HuH-7 (cell line): Measurements from ENCODE around the gene EIPR1.
A peak's percentile ranks its signal among the peaks of the same experiment; 100 is the strongest.

ENCODE experiments used
- DNase-seq: peaks from one replicate; pipeline ENCODE4 v3.0.0; 2011; ENCODE audit warnings: low spot score

EIPR1 gene

DNA sequence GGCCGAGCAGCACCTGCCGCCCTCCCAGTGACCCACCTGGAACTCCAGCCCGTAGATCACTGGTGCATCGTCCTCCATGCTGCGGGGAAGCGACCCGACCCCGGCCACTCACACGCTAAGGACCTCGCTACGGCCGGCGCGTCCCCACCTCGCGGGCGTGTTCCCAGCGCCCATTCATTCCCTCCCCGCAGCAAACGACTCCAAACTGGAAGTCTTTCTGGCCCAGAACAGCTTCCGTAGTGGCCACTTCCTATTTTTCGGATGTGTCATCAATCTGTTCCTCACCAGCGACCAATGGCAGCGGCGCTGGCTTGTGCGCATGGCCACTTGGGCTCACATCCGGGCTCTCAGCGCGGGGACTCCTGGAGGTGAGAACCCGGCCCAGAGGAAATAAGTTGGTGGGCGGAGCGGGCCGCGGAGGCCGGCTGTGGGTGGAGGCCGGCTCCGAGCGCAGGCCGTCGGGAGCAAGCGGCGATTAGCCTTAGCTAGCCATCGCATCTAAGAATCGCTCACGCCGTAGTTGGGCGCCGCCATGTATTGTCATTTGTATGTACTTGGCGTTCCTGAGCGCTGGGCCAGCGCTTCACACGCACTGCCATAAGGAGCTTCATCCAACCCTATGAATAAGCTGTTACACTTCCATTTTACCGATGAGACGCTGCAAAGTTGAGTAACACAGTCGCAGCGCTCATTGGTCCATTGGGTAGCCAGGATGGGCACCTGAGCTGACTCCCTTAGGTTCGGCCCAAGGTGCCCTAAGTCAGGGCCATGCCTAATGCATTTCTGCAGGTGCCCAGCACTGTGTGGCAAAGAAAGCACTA is at the start of gene EIPR1:
EIPR1 (minus strand) TSS at position 207 of the 821 bp plus-strand sequence; CDS start at position 78, 129 bp downstream.
- peak; percentile 96 for DNase-seq

DNA sequence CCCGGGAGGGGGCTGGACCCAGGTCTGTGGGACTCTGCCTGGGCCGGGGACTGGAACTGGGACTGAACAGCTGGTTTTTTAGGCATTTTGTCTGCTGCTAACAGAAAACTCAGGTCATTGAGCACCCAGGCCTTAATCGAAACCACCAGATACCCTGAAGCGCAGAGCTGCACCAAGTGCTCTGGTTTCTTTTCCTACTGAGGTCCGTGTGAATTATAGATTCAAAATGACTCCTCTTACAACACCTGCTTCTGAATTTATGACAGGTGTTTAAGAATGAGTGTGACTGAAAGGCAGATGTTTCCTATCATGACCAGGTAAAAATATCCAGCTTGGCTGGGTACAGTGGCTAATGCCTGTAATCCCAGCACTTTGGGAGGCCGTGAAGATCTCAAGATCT is 49.7 kb upstream of the EIPR1 start:
- DNase-seq, result no peak

DNA sequence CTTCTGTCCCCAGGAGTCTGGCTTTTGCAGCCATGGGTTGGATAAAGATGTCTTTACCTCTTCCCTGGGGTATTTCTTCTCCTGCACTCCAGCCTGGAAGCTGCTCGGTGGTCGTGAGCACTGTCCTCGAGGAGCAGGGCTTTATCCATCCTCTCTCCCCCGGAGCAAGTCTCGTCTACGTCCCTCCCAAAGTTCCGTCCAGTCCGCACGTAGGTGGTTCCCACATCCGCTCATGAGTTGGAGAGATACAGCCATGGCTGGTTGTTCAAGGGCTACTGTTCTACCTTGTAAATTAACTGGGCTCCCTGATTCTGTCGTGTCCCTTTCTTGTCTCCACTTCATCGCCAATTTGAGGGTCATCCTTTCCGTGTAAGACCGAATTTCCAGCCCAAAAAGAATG is 49.0 kb upstream of the EIPR1 start:
- DNase-seq, result no peak

DNA sequence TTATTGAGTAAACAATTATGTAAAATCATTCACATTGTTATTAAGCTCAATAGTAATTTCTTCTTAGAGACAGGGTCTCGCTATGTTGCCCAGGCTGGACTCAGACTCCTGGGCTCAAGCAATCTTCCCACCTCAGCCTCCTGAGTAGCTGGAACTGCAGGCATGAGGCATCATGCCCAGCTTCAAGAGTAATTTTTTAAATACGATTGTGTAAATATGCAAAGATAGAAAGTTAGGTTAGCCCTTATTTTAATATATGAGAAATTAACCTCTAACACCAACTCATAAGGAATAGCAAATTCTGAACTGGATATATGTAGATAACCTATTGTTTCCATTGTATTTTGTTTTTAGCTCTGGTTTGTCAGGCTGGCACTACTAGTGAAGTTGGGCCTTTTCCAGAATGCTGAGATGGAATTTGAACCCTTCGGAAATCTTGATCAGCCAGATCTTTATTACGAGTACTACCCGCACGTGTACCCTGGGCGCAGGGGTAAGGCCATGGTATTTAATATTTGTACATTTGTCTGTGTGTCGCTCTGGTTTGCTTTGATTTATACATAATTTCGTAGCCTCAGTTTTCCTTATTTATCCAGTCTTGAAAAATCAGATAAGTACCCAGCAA is 46.7 kb upstream of the EIPR1 start:
- no peak for DNase-seq

DNA sequence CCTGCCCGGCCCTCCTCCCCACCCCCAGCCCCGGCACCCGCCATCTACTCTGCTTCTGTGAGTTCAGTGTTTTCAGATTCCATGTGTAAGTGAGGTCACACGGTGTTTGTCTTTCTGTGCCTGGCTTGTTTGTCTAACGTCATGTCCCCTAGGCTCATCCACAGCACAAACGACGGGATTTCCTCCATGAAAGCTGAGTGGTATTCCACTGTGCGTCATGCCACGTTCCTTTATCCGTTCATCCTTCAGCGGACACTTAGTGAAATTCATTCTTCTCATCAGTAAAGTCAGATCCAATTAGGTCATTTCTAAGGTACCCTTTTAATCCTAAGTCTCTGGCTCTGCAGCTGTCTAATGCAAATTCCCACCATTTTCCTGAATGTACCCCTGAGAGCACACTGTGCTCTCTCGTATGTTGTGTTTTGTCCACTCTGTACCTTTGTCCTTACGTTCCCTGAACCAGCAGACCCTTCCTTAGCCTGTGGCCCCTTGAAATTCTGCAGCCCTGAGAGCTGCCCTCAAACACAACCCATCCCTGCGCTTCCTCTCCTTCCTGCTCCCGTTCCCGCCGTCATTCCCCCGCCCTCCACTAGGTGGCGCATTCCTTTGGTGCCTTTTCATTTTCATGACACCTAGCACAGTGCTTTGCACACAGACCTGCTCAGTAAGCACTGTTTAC is 46.0 kb upstream of the EIPR1 start:
- peak; percentile 82 for DNase-seq

DNA sequence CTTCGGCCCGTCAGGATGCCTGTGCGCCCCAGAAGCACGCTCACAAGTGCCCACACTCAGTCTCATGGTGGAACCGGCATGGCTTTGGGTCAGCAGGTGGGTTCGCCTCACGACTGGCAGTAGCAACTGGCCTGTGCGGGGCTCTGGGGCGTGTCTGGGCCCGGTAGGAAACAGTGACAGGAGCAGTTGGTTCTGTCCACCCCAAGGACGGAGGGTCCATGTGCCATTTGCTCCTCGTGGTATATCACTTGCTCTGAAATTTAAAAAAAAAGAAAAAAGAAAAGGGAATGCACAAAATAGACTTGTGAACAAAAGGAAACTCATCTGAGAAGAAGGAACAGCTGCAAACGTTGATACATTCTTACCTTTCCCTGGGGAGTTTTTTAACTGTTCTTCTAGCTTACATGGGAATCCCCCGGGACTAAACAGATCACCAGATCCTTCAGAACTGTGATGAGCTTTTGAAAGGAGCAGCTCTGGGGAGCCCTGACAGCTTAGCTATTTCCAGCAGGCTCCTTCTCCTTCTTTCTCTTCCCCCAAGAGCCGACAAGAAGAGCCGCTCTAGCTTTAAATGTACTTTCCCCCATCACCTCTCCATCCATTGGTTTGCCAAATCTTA is 44.7 kb upstream of the EIPR1 start:
- DNase-seq, result no peak

DNA sequence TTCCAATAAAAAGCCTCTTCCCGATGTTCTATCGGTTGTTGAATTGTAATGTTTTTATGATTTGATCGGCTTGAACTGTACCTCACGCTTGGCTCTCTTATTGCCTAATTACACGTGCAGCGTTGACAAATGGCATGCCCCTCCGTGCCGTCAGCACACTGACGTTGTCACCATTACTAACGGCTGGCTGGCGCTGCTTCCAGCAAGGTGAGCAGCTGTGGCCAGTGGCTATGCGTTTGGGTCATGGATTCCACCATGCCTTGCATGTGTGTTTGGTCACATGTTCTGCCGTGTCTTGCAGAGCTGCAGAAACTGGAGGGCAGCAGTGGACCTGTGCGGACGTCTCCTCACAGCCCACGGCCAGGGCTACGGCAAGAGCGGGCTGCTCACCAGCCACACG is 44.0 kb upstream of the EIPR1 start:
- no peak for DNase-seq

DNA sequence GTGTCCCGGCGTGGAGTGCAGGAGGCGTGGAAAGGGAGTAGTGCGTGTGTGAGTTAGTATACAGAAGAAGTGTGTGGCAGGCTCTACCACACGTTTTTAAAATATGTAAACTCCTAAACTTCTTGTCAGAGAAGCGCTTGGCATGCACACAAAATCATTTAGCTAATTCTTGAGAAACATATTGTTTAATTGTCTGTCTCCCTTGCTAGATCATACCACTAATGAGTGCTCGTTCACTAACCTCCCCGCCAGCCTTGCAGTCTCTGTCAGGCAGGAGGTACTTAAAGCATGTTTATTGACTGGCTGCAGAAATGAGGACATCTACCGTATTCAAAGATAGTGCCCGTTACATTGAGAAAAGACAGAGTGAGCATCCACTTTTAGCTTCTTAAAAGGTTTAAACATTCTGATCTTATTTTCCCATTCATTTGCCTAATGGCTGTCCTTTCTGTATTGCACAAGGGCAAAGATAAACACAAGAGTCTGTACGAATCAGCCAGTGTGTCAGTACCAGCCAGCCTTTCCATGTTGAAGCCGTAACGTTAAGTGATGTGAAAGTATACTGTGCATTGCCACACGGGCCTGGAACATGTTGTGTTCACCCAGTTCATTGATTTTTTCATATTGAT is 43.3 kb upstream of the EIPR1 start:
- DNase-seq, result no peak

DNA sequence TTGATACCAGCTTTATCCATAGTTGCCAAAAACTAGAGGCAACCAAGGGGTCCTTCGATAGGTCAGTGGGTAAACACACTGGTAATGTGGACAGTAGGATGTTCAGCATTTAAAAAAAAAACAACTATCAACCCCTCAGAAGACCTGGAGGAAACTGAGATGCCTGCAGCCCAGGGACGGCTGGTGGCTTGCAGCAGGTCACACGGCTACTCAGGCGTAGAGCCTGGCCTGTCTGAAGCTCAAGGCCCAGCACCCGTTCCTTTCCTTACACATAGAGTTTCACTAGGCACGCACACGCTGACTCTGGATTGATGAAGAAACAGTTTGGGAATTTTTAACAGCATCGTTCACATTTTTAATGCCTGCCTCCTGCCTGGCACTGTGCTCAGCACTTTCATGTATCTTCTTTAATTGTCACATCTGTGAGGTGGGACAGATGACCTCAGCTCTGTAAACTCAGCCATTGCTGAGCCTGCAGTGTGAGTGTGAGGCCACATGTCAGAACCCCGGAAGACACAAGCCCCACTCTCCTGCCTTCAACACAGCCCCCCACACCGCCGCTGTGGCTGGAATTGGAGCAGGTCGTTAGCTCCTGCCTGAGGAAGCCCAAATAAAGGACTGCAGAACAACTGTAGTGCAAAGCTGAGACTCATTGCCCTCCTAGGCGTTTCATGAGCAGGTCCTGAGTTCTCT is 42.6 kb upstream of the EIPR1 start:
- DNase-seq, result no peak

DNA sequence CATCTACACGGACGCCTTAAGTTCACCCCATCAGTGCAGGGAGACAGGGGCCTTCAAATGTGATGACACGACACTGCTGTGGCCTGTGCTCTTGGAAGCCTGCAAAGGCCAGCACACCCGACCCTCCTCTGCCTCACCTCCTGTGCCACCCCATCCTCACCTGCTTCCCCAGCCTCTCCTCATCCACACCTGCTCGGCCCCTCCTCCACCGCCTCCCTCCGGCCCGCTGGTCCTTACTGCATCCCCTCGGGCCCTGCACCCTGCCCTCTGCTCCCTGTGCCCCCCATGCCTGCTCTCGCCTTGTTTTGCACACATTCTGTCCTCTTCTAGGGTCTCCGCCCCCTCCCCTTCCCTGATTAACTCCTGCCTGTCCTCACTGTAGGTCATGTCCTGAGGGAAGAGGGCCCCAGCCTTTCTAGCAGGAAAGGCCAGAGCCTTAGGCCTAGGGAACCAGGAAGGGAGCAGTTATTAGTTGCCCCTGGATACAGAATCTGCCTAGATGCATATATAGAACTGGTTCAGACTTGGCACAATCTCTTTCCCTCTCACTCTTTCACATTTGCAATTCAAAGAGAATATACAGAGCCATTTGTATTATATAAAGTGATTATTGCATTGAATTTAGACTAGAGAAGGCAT is 41.3 kb upstream of the EIPR1 start:
- DNase-seq, result no peak

DNA sequence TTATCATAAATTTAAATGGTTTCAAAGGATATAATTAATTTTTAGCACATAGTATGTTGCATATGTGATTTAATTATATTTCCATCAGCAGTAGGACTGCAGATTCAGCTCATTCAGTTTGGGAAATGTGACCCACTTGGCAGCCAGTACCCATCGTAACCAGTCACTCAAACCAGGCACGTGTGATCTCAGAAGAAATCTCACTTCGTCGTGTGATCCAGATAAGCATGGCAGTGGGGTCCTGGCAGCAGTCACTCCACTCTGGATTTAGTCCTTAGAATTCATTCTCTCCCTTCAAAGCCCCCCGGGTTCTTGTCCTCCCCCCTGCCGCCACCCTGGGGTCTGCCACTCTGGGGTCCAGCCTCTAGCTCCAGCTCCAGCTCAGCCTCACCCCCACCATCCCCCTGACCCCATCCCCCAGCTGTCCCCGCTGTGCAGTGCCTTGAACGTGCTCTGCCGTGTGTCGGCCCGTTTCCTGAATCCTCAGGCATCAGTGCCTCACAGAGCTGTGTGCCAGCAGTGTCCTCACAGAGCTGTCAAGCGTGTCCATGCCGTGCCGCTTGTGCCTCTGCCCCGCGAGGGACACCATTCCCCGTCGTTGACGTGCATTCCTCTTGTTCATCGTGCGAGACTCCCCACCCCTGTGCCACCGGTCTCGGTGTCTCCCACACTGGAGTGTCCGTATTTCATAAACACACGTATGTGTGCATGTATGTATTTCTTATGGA is 36.7 kb upstream of the EIPR1 start:
- DNase-seq, result no peak

DNA sequence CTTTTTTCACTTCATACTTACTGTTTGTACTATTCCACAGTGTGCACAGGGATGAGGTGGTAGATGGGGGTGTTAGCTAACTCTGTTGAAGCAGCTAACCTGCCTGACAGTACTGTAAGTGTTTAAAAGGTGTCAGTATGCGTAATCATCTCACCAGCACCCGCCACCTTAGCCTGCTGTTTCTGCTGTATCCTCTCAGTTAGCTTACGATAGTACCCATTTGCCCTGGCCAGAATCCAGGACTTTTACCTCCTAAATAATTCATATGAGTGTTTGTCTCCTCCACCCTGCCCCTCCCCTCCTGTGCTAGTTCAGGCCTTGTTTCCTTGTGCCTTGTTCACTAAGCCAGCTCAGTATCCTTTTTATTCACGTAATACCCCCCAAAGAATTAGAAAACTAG is 36.1 kb upstream of the EIPR1 start:
- DNase-seq, result no peak

DNA sequence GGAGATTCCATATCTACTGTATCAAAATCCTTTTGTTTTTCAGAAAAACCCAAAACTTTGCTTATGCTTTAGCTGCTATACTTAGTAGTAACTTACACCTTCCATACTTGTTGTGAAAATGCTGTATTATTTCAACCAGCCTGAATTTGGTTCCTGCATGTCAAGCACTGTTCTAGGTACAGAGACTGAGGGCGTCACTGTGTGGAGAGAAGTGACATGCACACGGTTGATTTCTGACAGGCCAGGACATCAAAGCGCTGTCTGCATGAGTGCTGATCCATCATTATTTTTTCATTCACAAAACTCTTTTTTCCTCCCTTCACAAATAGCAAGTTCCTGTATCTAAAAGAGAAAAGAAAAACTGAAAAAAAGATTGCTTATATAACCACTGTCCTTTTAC is 33.5 kb upstream of the EIPR1 start:
- DNase-seq, result no peak

DNA sequence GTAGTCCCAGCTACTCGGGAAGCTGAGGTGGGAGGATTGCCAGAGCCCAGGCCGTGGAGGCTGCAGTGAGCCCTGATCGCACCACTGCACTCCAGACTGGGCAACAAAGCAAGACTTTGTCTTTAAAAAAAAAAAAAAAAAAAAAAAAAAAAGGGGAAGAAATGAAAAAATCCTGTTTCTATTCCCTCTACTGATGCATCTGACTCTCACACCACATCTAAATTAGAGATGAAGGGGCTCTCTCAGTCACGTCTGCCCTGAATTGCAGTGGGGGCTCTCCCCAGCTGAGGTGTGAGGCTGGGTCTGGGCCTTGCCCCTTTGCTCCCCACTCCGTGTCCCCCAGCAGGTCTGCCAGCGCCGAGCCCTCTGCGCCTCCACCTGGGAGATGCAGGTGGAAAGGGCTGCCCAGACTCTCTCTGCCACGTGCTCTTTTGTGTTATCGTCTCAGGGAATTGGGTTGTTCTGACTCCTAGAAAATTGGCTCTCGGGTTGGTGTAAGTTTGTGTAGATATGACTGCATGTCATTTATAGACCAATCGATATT is 32.1 kb upstream of the EIPR1 start:
- DNase-seq, result no peak

DNA sequence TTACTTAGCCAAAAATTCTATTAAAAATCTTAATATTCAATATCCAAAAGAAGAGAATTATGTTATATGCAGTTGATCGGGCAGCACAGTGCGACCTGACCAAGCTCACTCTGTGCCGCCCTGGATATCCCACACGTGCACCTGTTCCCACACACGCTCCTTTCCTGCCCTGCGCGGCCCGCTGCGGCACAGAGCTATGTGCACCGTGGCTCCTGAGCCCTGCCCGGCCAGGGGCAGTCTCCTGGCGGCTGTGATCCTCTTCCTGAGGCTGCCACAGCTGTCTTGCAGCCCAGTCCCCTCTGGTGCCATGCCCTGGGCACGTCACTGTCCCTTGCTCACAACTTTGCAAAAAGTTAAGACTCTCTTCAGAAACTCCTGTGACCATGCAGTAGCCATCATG is 31.2 kb upstream of the EIPR1 start:
- no peak for DNase-seq

DNA sequence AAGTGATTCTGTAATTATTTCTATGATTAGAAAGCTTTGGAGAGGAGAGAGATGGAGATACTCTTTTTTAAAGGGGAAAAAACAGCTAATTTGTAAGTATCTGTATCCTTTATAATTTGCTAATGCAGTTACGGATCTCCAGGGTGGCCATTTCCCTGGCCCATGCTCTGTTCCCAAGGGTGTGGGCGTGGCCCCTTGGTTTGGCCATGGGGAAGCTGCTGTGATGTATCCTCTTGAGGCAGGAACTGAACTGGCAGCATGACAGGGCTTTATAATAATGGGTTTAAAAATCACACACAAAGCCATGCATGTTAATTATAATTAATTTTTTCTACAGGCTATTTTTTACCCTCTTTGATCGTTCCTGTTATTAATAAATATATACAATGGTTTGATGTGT is 28.9 kb upstream of the EIPR1 start:
- no peak for DNase-seq

DNA sequence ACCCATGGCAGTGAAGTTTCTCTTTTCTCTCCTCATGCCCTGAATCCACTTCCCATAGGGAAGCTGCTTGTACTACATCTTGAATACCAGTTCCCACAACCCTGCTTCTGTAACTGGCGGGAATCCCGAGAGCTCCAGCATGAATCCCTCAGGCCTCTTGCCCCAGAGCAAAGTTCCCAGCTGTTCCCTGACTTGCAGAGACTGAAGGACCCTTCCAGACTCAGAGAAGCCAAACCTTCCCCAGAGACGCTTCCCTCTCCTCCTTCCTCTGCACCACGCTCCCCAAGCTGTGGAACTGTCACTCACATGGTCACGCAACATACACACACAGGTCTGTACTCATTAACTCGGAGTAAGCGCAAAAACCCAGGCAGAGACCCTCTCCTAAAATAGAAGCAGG is 28.3 kb upstream of the EIPR1 start:
- DNase-seq, result no peak

DNA sequence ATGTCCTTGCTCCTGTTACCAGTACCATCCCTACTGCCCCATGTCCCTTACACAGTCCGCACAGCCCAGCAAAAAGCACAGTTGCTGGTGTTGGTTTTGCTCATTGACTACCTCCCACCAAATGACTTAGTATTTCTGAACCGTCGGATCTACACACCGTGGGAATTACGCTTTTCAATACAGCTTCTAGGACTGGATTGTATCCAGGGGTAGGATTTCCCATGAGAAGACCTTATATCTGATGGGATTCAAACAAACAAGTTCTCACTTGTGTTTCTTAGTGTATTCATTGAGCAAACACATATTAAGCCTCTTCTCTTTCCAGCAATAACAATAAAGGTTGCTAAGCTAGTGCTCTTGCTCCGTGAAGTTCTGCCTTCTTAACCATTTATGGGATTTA is 27.7 kb upstream of the EIPR1 start:
- DNase-seq, result no peak

DNA sequence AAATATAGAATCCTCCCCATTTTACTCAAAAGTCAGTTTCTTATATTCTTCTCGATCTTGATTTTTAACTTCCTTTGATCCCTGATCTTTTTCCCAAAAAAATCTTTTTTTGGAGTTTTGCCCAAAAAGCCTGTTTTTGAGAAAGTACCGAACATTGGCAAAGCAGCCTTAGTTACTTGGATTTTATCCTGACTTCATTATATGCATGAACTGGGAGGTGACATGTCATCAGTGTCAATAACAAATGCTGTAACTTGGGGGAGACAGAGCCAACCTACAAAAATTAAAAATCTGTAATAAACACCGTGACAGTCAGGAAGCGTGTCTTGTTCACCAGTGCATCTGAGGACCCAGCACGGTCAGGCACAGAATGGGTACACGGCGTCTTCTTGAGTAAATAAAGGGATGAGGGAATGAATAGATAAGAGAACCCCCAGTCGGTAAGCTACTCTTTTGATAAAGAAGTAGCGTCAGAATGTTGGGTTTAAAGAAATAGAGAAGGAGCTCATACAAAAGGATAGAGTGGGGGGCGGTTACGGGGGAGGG is 26.8 kb upstream of the EIPR1 start:
- no peak for DNase-seq
